NCI-H1417 treated with DMSO at 0.1 percent for 48 hours (cell line): ENCODE measurements around the gene KLK14.
A peak's percentile ranks its signal among the peaks of the same experiment; 100 is the strongest.

Experiments
- DNase-seq: peaks from one replicate; lab custom pipeline; 2025; lab: John Stamatoyannopoulos, UW

KLK14 gene

DNA sequence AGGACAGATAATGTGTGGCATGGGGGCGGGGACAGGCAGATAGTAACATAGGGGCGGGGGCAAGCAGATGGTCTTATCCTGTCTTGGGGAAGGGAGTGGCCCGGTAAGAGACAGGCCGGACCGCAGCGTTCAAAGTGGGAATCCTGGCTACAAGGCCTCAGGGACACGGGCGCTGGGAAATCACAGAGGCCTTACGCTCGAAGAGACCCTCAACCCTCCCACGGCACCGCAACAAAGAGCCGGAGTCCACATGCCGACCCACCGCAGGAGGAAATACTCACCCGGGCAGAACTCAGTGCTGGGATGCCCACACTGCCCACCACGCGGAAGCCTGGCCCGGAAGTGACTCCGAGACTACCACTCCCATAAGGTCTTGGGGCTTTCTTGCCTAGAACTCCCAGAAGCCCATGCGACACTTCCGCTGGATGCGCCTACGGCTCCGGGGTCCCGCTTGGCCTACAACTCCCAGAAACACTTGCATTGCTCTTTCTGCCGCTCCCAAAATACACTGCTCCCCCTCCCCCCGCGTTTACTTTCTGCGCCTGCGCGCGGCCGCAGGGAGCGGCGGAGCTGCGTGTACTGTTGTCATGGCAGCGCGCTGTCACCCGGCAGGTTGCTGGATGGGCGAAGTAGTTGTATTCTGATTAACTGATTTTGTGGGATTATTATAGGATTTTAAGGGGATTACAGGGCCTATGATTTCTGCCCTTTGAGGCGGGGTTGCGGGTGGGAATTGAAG lies 25.5 kb upstream of the KLK14 start, which contains the start of gene CTU1:
TSS of gene CTU1 (minus strand) at position 344 of the 739 bp plus-strand sequence. CDS start 3,840 bp downstream, outside the sequence.
- DNase-seq: peak; percentile 91

DNA sequence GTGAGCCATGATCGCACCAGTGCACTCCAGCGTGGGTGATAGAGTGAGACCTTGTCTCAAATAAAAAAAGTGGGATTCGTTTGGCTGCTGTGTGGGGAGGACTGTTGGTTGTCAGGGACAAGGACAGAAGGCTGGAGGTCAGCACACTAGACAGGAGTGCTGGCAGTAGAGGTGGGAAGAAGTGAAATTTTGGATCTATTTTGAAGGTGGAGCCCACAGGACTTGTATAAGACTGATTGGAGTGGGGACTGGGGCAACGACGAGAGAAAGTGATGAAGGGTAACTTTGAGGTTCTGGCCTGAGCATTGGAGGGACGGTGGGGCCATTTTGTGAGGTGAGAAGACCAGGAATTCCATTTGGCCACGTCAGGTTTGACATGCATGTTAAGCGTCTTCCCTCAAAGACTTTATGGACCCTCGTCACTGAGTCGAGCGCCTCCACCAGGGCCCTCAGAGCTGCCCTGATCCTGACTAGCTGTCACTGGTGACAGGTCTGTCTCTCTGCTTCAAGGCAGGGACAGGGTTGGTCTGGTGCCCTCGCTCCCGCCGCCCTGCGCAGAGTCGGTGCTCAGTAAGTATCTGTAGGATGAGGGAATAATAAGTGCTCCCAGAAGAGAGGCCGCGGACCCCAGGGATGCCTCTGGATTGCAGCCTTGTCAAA lies 24.8 kb upstream of the KLK14 start:
- no peak for DNase-seq

DNA sequence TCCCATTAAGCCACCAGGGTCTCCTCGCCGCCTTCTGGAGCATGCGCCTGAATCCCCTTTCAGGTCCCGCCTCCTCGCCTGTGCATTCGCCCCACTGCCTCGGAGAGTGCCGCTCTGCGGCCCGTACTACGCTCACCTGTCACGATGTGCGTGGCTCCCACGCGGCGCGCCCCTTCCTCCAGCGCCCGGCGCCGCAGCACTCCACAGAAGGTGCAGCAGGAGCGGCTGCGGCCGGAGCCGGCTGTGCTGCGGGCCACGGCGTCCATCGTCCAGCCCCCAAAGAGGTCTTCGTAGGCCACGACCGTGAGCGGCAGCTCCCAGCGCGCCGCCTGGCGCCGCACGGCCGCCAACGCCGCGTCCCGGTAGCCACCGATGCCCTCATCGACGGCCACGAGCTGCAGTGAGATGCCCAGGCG lies 21.2 kb upstream of the KLK14 start:
- DNase-seq: no peak

DNA sequence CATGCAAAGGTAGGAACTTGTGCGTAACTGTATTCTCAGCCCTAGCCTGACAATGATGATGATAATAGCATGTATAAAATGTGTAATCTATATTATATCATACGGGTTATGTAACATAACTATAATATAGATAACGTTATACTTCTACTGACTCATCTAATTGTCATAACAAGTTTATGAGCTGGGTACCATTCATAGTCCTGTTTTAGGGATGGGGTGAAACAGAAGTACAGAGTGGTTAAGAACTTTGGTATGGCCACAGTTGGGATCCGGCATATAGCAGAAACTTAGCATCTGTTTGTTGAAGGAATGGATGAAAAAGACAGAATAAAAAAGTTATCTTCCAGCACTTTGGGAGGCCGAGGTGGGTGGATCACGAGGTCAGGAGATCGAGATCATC lies 20.3 kb upstream of the KLK14 start:
- no peak for DNase-seq

DNA sequence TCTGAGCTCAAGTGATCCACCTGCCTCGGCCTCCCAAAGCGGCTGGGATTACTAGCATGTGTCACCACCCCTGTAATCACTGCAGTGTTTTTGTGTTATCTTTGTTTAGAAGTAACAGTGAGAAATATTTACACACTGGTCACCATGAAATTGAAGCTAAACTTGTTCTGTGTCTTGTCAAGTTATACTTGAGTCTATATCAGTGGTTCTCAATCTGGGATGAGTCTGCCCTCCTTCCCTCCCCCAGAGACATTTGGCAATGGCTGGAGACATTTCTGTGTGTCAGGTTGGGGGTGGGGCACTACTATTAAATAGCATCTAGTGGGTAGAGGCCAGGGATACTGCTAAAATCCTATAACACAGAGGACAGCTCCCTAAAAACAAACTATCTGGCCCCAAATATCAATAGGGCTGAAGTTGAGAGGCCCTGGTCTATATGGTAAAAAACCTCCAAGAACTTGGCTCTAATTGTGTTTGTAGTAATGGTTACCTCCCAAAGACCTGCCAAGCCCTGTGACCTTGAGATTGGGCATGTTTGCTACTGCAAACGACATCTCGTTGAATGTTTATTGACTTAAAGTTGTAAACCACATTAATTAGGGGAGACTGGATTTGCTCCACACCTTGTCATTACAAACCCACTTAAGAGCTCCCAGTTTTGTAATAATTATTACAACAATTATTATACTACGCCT lies 18.6 kb upstream of the KLK14 start:
- no peak for DNase-seq

DNA sequence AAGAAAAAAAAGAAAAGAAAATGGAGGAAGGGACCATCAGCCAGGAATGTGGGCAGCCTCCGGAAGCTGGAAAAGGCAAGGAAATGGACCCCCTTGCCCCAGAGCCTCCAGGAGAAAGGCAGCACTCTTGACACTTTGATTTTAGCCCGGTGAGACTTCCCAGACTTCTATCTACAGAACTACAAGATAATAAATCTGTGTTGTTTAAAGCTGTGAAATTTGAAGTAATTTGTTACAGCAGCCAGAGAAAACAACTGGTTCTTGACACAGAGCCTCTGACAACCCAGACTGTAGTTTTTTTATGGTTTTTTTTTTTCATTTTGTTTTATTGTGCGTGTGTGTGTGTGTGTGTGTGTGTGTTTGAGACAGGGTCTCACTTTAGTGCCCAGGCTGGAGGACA lies 17.9 kb upstream of the KLK14 start:
- no peak for DNase-seq

DNA sequence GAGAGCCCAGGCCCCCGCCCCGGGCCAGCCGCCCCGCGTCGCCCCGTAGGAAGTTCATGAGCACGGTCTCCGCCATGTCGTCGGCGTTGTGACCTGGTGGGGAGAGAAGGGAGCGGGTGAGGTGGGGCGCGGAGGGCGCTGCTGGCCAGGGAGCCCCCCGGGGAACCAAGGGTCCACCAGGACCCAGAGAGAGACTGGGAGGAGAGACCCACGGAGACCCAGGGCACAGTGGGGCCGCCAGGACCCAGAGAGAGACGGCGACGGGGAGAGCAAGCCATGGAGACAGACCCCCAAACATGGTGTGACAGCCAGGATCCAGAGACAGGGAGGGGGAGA lies 16.3 kb upstream of the KLK14 start:
- no peak for DNase-seq

DNA sequence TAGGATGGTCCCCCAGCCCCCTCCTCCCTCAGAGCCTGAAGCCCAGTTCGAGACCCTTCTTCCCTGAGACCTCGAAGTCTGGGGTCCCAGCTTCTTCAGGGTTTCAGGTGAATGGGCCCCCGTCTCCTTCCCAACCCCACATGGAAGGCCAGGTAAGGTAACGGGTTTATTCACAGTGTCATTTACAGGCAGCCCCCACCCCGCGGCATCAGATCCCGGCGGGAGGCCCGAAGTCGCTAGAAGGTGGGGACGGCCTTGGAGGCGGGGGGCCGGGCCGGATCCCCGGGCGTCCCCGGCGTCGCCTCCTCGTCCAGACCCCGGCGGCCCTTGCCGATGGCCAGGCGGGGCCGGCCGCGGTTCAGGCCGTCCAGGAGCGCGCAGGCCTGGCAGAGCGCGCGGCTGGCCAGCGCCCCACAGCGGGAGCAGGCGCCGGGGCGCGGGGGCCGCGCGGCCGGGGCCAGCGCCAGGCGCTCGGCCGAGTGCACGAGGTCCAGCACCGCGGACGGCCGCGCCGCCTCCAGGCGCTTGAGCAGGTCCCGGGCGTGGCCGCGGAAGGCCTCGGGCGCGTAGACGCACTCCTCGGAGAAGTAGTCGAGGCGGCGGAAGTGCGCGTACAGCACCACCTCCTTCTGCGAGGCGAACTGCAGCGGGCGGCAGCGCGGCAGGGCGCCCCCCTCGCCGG lies 15.8 kb upstream of the KLK14 start:
- DNase-seq: no peak

DNA sequence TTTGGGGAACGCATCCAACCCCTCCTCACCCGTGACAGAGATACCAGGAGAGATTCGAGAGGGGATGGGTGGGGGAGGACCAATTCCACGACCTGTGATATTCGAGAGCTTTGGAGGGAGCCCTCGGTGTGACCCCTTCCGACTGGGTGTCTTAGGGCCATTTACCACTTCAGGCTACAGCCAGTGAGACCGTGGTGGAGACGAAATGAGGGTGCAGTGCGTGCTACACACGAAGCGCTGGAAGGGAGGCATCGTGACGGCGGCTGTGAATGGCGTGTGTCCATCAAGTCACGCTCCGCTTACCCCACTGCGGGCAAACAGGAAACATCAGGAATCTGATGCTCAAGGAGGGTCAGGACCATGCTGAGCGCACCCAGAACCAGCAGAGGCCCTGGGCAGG lies 15.1 kb upstream of the KLK14 start:
- no peak for DNase-seq

DNA sequence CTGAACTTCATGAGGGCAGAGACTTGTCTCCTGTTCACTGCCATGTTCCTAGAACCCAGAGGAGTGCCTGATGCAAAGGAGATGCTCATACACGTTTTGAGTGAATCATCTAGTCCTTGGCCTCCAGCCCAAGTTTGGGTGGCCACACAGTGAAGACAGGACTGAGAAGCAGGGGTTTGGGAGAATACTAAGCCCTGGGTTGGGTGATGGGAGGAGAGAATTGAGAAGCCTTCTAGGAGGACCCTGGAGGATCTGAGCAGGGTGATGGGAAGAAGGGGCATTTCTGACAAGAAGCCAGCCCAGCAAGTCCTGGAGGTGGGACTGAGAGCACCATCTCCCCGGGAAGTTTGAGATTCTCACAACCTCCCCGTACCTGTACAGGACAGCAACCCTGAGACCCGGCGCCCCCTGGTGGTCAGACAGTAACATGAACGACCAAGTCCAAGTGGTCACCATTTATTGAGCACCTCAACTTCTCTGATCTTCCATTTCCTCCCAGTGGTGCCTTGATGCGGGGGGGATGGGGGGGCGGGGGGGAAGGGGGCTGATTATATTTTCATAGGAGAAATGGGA lies 14.6 kb upstream of the KLK14 start:
- no peak for DNase-seq

DNA sequence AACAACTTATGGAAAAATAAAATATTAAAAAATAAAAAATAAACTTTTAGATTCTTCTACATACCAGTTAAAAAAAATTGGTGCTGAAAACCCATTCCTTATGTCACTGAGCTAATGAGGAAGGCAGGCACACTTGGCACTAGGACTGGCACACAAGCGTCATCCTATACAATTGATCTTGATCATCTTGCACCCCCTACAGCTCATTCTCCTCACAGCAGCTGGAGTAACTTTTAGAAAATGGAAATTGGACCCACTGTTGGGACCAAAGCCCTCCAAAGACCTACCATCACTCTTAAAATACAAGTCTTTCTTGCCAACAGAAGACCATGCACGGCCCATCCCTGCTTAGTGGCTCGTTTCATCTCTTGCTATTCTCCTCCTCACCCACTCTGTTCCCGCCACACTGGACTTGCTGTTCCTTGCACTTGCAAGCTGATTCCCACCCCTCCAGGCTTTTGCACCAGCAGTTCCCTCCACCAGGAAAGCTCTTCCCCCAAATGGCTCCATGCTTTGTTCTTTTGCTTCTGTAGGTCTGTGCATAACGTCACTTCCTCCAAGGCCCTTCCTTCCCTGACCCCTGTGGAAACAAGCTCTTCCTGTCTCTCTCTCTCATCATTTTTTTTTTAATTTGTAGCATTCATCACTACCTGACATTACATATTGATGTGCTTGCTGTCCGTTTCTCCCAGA lies 13.9 kb upstream of the KLK14 start:
- no peak for DNase-seq

DNA sequence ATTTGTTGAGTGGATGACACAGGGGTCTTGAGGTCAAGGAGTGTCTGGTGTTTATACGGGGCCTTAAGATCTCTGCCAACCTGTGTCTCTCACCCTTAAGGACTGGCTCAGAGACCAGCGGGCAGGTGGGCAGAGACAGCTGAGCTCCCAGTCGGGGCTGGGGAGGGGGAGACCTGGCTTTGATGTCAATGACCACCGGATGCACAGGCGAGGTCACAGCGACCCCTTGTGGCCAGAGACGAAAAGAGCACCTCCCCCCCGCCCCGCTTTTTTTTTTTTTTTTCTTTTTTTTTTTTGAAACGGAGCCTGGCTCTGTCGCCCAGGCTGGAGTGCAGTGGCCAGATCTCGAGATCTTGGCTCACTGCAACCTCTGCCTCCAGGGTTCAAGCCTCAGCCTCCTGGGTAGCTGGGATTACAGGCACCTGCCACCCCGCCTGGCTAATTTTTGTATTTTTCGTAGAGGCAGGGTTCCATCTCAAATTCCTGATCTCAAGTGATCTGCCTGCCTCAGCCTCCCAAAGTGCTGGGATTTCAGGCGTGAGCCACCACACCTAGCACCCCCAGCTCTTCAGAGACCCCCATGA lies 12.1 kb upstream of the KLK14 start:
- DNase-seq: no peak

DNA sequence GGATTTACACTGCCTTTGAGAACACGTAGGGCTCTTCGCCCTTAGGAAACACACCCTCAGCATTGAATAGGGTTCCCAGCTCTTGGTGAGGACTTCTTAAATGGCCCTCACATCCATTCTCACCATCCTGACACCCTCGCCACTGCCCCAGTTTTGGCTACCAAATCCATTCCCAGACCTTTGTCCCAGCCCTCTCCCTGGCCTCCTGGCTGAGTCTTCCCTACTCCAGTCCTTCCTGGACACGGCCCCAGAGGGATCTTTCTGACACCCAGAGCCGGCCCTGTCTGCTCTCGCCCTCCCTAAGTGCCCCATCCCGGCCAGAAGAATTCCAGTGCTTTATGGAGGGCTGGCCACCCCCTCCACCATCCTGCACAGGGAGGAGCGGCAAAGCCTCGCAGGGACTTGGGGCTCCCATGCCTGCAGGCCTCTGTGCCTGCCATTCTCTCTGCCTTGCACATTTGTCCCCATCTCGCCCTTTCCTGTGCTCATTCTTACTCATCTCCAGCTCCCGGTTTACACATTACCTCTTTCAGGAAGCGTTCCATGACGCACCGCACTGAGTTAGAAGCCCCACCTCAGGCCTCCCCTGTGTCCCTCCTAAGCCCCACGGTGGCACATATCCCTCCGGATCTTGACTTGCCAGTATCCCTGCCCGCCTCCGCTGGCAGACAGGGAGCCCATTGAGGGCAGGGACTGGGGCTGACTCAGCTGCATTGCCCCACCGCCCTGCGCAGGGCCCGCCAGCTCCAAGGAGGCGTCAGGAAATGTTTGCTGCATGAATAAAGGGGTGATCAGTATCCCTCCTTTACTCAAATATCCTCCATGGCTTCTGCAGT lies 11.0 kb upstream of the KLK14 start:
- no peak for DNase-seq

DNA sequence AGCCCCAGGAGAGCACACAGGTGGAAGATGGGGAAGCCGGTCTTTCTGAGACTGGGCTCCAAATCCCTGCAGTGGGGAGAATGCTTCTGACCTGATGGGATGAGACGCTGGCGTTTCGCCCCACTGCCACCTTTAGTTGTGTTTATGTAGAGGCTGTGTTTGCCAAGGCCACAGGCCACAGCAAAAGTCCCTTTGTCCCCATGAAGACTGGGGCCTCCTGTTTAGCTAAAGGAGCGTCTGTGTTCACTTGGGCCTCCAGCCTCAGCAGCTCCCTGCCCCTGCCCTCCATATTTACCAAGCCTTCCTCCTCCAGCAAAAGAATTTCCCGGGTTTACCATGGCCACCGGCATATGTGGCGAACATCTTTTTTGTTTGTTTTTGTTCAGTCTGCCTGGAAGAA lies 10.4 kb upstream of the KLK14 start:
- DNase-seq: no peak

DNA sequence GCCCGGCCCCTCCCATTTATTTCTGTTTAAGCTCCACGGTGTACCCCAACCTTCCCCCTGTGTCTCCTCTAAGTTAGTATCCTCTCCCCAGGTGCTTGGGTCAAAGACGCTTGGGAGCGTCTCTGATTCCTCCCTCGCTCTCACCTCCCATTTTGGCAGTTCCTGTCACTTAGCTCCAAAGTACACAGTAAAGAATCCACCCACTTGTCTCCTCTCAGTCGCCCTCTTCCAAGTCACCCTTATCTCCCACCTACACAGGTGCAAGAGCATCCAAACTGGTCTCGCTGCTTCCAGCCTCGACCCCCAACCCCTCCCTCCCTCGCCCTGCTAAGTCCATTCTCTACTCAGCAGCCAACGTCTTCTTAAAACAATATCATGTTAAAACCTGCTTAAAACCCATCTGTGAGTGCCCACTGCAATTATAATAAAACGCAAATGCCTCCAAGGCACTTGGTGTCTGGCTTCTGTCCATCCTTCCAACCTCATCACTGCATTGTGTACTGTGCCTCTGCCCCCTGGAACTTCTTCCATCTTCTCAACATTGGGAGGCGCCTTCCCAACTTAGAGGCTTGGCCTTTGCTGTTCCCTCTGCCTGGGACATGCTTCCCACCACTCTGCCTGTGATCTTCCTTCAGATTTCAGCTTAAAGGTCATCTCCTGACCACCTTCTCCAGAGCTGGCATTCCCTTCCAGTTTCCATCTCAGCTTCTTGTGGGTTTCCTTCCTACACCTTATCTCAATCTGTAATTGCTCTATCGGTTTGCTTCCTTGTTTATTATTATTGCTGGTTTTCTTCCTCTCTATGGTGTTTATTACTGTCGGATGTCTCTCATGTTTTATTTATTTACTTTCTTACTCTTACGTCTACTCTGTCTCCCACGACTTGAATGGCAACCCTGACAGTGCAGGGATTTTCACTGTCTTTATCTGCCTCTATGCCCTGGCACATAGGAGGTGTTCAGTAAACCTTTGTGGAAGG lies 9.5 kb upstream of the KLK14 start:
- no peak for DNase-seq

DNA sequence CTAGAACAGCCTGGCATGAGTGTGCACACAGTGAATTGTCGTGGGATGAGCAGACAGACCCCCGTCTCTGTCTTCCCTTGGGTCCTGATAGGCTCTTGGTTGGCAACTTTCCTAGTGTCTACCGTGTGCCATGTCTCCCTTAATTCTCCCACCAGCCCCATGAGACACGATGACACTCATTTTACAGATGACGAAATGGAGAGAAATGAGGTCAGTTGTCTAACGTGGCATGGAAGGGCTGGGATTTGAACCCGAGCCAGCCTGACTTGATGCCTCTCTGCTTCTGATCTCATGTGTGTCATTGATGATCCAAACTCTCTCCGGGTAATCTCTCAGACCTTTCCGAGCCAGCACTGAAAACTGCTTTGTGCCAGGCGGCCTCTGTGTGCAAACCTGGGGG lies 8.4 kb upstream of the KLK14 start:
- no peak for DNase-seq

DNA sequence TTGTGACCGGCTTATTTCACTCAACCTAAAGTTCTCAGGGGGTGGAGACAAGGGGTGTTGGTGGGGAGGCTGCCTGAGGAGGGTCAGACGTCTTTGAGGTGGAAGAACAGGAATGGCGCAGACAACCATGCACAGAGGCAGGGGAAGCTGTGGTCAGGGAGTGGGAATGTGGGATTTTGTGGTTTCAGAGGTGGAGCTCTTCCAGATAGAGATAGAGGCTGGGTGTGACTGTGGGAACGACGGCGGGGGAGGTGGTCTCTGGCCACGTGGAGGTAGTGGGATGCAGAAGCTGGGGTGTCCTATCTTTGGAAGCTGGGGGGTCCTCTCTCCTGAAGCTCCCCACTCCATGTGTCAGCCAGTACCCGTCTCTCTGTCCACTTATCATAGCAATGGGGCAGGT lies 7.8 kb upstream of the KLK14 start:
- no peak for DNase-seq

DNA sequence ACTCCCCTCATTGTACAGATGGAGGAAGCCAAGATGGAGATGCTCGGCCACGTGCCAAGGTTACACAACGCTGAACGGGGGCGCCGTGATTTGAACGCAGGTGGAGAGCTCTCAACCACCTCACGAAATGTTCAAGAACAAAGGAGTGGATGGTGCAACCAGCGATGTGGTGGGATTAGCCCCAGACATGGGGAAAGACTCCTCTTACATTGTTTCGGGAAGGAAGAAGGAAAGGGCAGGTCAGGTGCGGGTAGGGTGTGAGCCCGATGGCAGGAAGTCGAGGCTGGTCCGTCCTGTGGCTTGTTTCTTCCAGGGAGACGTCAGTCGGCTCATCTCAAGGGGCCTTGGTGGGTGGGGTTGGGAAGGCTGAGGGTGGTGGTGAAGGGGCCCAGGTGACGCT lies 7.1 kb upstream of the KLK14 start:
- no peak for DNase-seq

DNA sequence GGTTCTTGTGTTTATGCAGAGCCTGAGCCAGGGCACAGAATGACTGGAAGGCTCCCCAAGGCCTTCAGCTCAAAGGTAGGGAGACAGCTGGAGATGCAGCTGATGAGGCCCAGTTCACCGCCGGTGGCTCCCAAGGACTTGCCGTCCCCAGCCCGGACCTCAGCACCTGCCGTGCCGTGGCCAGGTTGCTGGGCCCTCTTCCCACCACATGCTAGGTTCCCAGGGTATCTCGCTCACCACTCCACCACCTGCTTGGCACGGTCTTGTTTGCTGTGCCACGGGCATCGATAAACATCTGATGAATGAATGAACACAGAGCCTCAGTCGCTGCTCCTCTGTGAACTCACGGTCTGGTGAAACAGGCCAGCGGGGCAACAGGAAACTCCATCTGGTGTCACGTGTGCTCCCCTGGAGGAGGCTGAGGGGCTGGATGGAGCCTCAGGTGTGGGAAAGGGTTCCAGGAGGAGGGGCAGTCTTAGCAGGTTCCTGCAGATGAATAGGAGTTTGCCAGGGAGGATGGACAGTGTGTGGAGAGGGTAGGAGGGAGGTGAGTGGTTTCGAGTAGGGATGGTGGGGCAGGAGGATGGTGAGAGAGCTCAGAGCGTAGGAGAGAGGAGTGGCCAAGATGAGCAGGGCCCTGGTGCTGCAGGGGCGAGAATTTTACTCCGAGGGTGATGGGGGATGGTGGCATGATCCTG lies 3.6 kb upstream of the KLK14 start:
- DNase-seq: no peak
